GM21381 (cell line): Measurements from ENCODE around the gene ANKRD16.
"Not testable (repeated sequence)": the region's sequence is repeated elsewhere in the genome, so short reads cannot be mapped to it uniquely, and the experiment has no call there.

Experiments
- ATAC-seq: cut with Tn5 transposase; IDR thresholded peaks from one replicate; pipeline ENCODE4 v1.9.1; 2021; ENCODE audit warnings: mild to moderate bottlenecking, moderate library complexity; ENCODE audit not compliant: unreplicated experiment

Gene ANKRD16

DNA sequence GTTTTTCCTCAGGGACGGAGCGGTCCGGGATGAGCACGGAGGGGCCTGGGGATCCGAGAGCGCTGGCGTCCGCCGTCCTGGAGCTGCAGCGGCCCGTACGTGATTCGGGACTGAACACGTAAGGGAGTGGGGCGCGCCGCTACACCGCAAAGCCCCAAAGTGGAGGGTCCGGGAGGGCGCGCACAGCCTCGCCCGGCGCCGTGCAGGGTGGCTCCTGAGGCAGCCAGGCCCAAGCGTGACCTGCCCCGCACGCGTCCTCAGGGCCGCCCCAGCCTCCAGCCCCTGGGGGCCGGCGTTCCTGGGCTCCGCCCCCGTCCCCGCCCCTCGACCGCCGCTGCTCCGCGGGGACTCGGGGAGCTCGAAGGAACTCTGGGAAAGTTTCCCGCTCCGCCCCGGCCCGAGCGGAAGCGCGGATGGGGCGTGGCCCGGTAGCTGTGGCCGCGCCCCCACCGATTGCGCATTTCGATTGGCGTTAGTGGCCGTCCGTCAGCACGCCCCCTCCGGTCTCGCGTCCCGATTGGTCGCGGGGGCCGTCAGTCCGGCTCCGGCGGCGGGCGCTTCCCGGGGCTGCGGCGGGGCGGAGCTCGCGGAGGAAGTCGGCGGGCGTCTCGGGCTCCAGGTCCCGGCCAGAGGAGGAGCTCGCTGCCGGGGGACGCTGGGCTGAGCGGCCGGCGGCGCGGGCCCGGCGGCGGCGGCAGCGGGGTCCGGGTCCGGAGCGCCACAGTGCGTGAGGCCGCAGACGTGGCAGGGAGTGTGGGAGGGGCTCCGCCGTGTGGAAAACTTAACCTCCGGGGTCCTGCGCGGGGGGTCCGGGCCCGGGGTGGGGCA lies at the start of gene ANKRD16, which contains the start of gene FBH1:
TSS of gene ANKRD16 (minus strand) at position 270 of the 828 bp plus-strand sequence. CDS start 539 bp downstream, outside the sequence.
TSS of gene FBH1 (plus strand) at position 620 of the 828 bp plus-strand sequence. CDS start at position 723, 103 bp downstream.
- peak; percentile 83 for ATAC-seq

DNA sequence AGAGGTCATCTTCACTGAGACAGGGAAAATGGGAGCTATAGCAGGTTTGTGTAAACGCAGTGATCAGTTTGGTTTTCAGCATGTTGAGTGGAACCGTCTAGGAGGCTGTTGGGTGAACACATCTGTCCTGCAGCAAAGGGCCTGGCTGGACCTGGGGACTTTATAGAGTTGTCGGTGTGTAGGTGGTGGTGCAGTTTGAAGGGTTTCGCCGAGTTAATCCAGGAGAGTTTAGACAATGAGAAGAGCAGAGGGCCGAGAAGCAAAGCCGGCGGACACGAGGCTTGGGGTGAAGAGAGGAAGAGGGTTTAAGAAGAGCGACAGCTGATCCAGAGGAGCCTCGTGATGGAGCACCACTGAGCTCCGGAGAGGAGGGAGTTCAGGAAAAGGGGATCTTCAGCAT lies 48.6 kb upstream of the ANKRD16 start:
- ATAC-seq = no peak

DNA sequence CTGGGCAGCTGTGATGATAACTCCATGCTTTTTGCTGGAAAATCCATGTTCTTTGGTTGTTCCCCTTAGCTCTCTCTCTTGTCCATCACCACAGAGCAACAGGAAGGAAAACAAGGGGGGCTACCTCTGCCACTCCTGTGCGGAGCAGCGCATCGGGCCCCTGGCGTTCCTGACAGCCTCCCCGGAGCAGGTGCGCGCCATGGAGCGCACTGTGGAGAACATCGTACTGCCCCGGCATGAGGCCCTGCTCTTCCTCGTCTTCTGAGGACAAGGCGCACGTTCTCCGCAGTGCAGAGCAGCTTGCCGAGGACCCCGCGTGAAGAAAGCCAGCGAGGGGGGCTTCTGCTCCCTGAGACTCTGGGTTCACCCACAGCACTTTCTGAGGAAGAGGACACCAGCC lies 47.3 kb upstream of the ANKRD16 start:
- no peak for ATAC-seq

DNA sequence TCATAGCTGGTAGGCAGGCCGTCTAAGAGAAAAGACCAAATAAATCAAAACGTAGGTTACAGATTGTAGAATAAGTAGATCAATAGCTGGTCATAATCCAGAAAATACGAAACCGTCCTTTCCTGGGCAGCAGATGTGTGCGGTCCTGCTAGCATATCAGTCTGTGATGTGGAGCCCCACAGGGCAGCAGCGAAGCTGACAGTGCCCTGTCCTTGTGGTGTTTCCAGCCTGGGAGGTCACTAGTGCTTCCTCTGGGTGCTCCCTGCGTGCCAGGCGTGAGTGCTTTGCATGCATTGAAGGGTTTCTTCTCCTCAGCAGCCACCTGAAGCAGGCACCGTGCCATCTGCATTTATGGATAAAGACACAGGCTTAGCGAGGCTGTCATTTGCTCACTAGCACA lies 45.9 kb upstream of the ANKRD16 start:
- ATAC-seq = no peak

DNA sequence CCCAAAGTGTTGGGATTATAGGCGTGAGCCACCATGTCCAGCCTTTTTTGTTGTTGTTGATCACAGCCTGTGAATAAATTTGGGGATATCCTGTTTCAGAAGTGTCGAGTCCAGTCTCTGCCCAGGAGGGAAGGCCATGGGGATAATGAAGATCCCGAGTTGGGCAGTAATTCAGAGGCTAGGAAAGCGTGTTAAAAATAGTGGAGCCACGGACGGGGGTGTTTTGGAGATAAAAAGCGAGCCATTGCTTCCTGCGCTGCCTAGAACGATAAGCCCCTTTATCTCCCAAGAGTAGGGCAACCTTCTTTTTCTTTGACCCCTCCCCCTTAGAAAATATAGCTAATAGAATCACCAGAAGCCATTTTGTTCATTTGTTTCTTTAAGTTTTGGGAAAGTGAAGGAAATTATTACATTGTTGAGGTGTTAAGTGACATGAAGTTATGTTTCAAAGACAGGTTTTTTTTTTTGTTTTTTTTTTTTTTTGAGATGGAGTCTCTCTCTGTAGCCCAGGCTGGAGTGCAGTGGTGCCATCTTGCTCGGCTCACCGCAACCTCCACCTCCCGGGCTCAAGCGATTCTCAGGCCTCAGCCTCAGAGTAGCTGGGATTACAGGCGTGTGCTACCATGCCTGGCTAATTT lies 44.3 kb upstream of the ANKRD16 start:
- ATAC-seq = no peak

DNA sequence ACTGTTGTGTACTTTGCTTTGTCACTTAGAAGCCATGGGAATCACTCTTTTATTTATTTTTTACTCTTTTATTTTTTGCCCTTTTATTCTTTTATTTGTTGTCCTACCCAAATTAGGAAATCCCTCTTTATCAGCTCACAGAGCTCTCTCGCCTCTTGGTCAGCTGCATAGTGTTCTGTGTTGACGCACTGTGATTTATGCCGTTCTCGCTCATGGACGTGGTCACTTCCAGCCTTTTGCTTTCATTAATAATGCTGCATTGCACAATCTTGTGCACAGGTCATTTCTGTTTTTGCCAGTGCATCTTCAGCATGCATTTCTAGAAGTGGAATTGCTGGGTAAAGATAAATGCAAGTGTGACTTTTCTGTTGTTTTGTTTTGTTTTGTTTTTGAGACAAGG lies 42.7 kb upstream of the ANKRD16 start:
- ATAC-seq = no peak

DNA sequence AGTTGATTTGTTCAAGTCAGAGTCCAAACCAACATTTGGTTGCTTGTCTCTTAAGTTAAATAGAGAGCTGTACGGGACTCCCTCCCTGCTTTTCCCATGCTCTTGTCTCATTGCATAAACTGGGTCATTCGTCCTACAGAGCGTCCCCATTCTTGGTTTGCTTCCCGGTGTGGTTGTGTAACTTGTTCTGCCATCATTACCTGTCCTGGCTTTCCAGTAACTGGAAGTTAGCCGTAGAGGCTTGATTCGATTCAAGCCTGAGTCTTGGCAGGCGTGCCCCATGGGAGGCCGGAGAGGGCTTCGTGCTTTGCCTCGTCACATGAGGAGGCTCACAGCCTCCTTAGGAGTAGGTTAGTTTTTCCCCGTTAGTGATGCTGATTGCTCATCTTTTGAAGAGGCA lies 40.6 kb upstream of the ANKRD16 start:
- ATAC-seq = no peak

DNA sequence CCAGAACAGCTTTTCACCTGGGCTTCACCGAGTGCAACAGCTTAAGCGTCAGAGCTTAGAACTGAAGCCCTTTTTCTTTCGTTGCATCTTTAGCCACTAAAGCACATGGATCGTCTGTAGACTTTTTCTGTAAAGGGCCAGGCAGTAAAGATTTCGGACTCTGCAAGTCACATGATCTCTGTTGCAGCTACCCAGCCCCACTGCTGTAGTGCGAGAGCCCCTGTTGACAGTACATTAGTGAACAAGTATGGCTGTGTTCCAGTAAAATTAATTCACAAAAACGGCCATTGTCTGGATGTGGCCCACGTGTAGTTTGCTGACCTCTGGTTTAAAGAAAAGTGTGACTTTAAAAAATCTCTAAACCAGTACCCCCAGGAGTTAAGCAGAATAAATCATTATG lies 39.7 kb upstream of the ANKRD16 start:
- ATAC-seq = no peak

DNA sequence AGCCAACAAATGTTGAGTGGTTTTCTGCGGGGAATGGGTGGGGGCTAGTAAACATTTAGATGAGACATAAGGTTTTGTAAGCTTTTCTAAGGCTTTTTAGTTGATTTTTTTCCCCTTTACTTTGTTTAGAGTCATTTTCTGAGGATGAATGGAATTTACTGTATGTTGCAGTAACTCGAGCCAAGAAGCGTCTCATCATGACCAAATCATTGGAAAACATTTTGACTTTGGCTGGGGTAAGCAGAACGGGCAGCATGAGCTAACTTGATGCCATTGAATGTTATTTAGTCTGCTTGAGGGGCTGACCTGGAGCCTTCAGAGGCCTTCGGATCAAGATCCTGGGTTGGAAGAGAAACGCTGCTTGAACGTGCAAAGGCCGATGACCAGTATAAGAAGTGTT lies 37.6 kb upstream of the ANKRD16 start:
- no peak for ATAC-seq

DNA sequence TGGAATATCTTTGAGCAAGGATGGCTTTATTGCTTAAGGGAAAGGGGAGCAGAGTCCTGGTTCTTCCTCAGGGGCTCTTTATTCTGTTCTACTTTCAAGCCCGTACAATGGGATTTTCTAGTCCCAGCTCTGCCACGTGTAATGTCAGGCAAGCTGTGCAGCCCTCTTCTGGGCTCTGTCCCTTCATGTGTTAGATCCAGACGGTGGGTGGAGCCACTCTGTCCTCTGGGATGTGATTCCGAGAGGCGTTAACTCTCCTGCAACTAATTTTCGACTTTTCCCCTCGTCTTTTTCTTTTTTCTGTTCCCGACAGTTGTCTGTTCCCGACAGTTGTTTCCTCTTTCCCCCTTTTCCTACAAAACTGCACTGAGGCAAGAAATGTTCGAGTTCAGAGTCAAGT lies 35.2 kb upstream of the ANKRD16 start:
- ATAC-seq = no peak

DNA sequence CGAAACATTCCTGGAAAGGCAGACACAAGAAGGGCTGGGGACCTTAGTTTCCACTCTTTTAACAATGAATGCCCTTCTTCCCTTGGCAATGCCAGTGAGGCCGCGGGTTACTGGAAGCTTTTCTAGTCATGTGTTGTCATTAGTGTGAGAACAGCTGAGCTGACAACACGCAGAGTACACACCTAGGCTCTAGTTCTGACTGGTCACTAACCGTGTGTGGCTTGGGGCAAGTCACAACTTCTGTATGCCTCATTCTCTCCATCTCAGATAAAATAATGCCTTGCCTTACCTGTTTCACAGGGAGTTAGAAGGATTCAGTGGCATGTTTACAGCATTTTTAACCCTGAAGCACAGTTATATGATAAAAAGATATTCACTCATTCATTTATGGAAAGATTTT lies 32.1 kb upstream of the ANKRD16 start:
- no peak for ATAC-seq

DNA sequence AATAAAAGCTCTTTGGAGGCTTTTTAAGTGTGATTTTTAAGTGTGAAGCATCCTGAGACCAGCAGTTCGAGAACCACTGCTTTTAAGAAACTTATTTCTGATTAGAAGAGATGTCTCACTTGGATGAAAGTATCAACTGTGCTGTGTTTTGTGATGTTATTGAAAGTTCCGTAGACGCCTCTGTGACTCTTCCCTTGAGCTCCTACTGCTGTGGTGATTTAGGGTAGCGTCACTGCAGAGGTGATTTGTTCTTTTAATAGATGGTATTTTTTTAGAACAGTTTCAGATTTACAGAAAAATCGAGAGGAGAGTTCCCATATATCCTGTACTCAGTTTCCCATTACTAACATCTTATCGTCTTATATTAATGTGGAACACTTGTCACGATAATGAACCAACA lies 29.9 kb upstream of the ANKRD16 start:
- ATAC-seq = no peak

DNA sequence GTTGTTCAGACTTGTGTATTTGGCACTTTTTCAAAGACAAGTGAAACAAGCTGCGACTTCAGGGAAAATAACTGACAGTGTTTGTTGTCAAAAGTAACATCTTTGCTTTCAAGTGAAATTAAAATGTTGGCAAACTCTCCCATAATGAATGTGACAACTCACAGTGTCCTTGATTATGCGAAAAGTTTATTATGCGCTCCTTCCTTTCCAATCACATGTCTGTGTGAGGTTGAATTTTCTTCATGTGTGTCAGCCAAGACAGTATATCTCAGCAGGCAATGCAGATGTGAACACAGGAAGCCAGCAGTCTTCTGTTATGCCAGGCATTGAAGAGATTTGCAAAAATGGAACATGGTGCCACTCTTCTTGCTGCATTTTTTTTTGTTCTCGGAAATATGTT lies 29.1 kb upstream of the ANKRD16 start:
- no peak for ATAC-seq

DNA sequence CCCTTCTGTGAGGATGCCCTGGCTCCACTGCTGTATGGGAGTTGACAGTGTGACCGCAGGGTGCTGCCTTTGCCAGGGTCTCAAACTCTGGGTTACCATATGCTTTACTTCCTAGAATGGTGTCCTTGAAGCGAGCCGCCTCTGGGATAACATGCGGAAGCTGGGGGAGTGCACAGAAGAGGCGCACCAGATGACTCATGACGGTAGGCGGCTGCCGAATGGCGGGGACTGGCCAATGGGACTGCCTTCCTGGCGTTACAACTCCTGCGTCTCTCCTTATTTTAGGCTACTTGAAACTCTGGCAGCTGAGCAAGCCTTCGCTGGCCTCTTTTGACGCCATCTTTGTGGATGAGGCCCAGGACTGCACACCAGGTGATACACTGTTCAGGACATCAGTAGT lies 27.6 kb upstream of the ANKRD16 start:
- no peak for ATAC-seq

DNA sequence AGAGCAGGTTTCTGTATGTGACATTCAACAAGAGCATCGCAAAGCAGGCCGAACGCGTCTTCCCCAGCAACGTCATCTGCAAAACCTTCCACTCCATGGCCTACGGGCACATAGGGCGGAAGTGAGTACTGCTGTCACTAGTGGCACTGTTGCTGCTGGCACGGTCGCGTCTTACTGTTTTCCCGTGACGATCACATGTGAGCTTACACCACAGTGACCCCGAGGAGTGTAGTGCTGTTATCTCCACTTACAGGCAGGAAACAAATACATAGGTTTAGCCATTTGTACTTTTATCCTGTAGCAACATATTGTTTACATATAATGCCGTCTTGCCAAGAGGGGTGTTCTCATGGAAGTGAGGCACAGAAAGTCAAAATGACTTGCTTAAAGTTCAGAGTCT lies 25.8 kb upstream of the ANKRD16 start:
- no peak for ATAC-seq

DNA sequence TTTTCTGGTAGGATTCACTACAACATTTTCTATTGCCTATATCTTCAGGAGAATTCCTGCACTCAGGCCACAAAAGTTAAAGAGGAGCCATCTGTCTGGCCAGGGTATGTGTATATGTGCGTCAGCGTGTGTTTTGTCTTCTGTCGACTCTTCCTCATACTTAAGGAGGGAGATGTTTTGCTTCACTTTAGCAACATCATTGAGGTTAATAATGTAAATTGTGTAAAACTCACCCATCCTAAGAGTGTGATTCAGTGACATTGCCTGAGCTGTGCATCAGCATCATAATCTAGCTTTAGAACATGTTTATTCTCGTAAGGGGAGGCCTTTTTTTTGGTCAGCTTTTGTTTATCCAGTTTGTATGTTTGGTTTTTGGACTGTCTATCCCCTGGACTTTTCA lies 24.0 kb upstream of the ANKRD16 start:
- no peak for ATAC-seq

DNA sequence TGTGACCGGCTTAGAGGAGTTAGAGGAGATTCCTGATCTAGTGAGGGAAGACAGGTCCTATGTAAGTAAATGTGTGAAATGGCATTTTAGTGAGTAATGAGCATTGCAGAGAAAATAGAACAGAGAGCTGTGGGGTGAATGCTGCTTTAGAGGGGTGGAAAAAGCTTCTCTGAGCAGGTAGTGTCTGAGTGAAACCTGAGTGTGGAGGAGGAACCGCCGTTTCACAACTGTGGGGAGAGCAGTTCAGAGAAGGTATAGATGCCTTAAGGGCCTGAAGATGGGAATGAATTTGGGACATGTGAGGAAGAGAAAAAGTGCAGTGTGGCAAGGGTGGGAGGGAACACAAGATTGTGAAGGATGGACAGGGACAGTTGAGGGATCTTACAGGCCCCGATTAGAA lies 22.0 kb upstream of the ANKRD16 start:
- ATAC-seq = no peak

DNA sequence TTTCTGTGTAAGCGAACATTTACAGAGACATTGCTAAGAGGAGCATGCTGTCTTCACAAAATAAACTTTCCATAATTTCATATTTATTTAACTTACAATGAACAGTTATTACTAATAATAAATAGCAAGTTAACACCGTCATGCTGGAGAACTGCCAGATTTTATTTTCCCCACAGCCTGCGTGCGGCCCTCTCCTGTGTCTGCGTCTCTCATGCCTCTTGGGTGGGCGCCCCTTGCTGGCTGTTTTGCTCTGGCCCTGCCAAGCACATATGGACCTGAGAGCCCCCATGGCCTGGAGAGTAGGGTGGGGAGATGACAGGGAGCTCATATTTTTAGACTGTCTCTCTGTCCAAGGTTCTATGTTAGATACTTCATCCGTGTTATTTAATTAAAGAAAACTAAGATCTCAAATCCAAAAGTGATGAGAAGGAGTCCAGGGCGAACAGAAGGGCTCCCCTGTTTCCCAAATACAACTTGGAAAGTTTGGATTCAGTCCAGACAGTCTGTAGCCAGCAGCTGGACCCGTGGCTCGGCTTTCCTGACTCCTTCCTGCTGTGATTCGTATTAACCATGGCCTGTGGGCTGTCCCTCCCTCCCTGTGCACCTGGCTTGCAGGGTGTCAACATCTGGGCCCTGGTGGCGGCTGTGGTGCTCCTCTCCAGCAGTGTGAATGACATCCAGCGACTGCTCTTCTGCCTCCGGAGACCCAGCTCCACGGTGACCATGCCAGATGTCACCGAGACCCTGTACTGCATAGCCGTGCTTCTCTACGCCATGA lies 20.8 kb upstream of the ANKRD16 start:
- ATAC-seq = no peak

DNA sequence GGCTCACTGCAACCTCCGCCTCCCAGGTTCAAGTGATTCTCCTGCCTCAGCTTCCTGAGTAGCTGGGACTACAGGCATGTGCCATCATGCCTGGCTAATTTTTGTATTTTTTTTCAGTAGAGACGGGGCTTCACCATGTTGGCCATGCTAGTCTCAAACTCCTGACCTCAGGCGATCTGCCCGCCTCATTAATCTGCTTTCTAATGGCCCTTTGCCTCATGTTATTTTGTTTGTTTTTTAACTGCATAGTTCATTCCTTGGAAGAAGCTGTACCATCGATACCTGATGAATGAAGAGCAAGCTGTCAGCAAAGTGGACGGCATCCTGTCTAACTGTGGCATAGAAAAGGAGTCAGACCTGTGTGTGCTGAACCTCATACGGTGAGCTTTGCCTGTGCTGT lies 19.0 kb upstream of the ANKRD16 start:
- not testable (repeated sequence) for ATAC-seq

DNA sequence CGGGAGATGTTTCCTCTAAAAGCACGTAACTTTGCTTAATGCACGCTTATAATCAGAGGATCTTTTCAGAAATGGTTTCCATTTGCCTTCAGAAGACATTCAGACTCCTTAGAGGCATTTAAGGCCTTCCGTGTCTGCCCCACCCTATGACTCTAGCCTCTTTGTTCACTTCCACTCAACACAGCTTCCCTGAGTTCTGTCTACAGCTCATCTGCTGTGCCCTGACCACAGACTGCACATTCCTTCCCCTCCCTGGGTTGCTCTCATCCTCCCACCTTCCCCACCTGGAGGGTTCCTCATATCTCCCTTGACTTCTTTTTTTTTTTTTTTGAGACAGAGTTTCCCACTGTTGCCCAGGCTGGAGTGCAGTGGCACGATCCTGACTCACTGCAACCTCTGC lies 17.0 kb upstream of the ANKRD16 start:
- no peak for ATAC-seq

DNA sequence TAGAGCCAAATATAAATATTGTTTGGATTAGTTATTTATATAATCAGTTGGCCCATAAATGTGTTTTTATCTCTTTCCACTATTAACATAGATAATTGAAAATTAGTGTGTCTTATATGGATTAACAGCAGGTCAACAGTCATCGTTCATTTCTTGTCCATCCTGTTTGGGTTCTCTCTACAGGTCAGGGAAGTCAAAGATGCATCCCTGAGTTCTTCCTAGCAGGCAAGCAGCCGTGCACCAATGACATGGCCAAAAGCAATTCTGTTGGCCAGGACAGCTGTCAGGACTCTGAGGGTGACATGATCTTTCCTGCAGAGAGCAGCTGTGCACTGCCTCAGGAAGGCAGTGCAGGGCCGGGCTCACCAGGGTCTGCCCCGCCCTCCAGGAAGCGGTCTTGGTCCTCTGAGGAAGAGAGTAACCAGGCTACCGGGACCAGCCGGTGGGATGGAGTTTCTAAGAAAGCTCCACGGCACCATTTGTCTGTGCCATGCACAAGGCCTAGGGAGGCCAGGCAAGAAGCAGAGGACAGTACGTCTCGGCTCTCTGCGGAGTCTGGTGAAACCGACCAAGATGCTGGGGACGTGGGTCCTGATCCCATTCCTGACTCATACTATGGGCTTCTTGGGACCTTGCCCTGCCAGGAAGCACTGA lies 16.3 kb upstream of the ANKRD16 start:
- ATAC-seq = no peak
